Neuronal stem cell (in vitro differentiated cells): ENCODE measurements around the gene NELFE. TPM values are rescaled to one million over a fixed set of nuclear protein-coding genes. Genes with fewer than 3 reads are reported as not detected.
"Not testable (repeated sequence)": the region's sequence is repeated elsewhere in the genome, so short reads cannot be mapped to it uniquely, and the experiment has no call there.

Experiments
- DNase-seq: peaks from one replicate; pipeline ENCODE4 v3.0.0-alpha.2; 2013; ENCODE audit warnings: low spot score
- H2AFZ ChIP-seq: one replicate; pipeline ENCODE4 v1.6.1; 2013; ENCODE audit warnings: mild to moderate bottlenecking, low read length, inconsistent platforms
- H2AK5ac ChIP-seq: 2 replicates; pipeline ENCODE4 v1.6.1; 2013; ENCODE audit warnings: low read depth, mild to moderate bottlenecking, inconsistent platforms, low read length, moderate library complexity, mixed read lengths
- H2BK120ac ChIP-seq: 2 replicates; pipeline ENCODE4 v1.6.1; 2013; ENCODE audit warnings: low read depth, mild to moderate bottlenecking, inconsistent platforms, low read length, moderate library complexity, mixed read lengths
- H2BK12ac ChIP-seq: one replicate; pipeline ENCODE4 v1.6.1; 2013; ENCODE audit warnings: low read length, inconsistent platforms
- H2BK15ac ChIP-seq: 2 replicates; pipeline ENCODE4 v1.6.1; 2013; ENCODE audit warnings: mild to moderate bottlenecking, low read length, inconsistent platforms, mixed read lengths
- H2BK5ac ChIP-seq: one replicate; pipeline ENCODE4 v1.6.1; 2013; ENCODE audit warnings: inconsistent platforms, mild to moderate bottlenecking, low read length, moderate library complexity
- H3K14ac ChIP-seq: one replicate; pipeline ENCODE4 v1.6.1; 2013; ENCODE audit warnings: low read length, inconsistent platforms
- H3K18ac ChIP-seq: 2 replicates; pipeline ENCODE4 v1.6.1; 2013; ENCODE audit warnings: low read length, inconsistent platforms
- H3K23ac ChIP-seq: 2 replicates; pipeline ENCODE4 v1.6.1; 2013; ENCODE audit warnings: low read depth, mild to moderate bottlenecking, mixed read lengths, low read length, inconsistent platforms; ENCODE audit not compliant: poor library complexity
- H3K27ac ChIP-seq: replicated peaks from 3 replicates; pipeline ENCODE4 v1.5.1; 2013; ENCODE audit warnings: low read length, inconsistent platforms
- H3K27me3 ChIP-seq, 3 experiments: 2 replicates each; pipeline ENCODE4 v1.6.1; 2013; ENCODE audit warnings: low read length in 3 of 3, mild to moderate bottlenecking in 2 of 3, inconsistent platforms in 1 of 3, low read depth in 1 of 3, mixed read lengths in 1 of 3, moderate library complexity in 1 of 3; ENCODE audit not compliant: control insufficient read depth in 3 of 3, insufficient read depth in 3 of 3
- H3K36me3 ChIP-seq, 2 donors: replicated peaks in 1 of 2; 2 replicates each; pipeline ENCODE4 v1.6.1; 2013; ENCODE audit warnings: low read length in 2 of 2; ENCODE audit not compliant: control insufficient read depth in 2 of 2, insufficient read depth in 2 of 2
- H3K4ac ChIP-seq: 2 replicates; pipeline ENCODE4 v1.6.1; 2013; ENCODE audit warnings: inconsistent platforms, mild to moderate bottlenecking, low read length, moderate library complexity
- H3K4me1 ChIP-seq, 2 donors: 1 replicate in 1 of 2; 2 replicates in 1 of 2; pipeline ENCODE4 v1.6.1; 2013; ENCODE audit warnings: low read length in 2 of 2, low read depth in 1 of 2; ENCODE audit not compliant: control insufficient read depth in 2 of 2, insufficient read depth in 1 of 2
- H3K4me2 ChIP-seq: one replicate; pipeline ENCODE4 v1.6.1; 2013; ENCODE audit warnings: mild to moderate bottlenecking, low read length, inconsistent platforms; ENCODE audit not compliant: insufficient read depth, poor library complexity, severe bottlenecking
- H3K4me3 ChIP-seq, 2 donors: 2 replicates each; pipeline ENCODE4 v1.5.1; 2013; ENCODE audit warnings: low read length in 2 of 2, mild to moderate bottlenecking in 2 of 2, inconsistent platforms in 1 of 2, moderate library complexity in 1 of 2
- H3K79me1 ChIP-seq: one replicate; pipeline ENCODE4 v1.6.1; 2013; ENCODE audit warnings: low read depth, mild to moderate bottlenecking, inconsistent platforms, low read length, moderate library complexity
- H3K9ac ChIP-seq: one replicate; pipeline ENCODE4 v1.6.1; 2013; ENCODE audit warnings: mild to moderate bottlenecking, low read depth, low read length, inconsistent platforms; ENCODE audit not compliant: poor library complexity
- H3K9me3 ChIP-seq, 2 donors: replicated peaks in 1 of 2; 2 replicates each; pipeline versions ENCODE3 to v1.6.1; 2013; ENCODE audit warnings: low read length in 2 of 2, mild to moderate bottlenecking in 2 of 2, inconsistent platforms in 1 of 2, low read depth in 1 of 2, mixed read lengths in 1 of 2, moderate library complexity in 1 of 2; ENCODE audit not compliant: control insufficient read depth in 2 of 2, insufficient read depth in 1 of 2
- H4K8ac ChIP-seq: one replicate; pipeline ENCODE4 v1.6.1; 2013; ENCODE audit warnings: low read depth, mild to moderate bottlenecking, inconsistent platforms, low read length, moderate library complexity
- H4K91ac ChIP-seq: one replicate; pipeline ENCODE4 v1.6.1; 2013; ENCODE audit warnings: low read length, low read depth, mild to moderate bottlenecking, inconsistent platforms; ENCODE audit not compliant: poor library complexity
- WGBS, 2 donors: extraction: QIAGEN DNeasy Blood & Tissue Kit; methylation state at CpG; one replicate each; pipeline ENCODE4 v1.1.7; 2013; ENCODE audit warnings: missing lambda C conversion rate in 2 of 2, mixed read lengths in 1 of 2; ENCODE audit not compliant: insufficient read length in 2 of 2, insufficient replicate concordance in 1 of 2; ENCODE audit errors: extremely low coverage in 2 of 2; 5-methylcytosine and 5-hydroxymethylcytosine counted together
- polyA plus RNA-seq, 2 experiments: library from polyadenylated mRNA; stranded (reverse); fragments of 200-250 nt; gene quantifications; one replicate each; pipeline ENCODE4 v1.2.3, GENCODE V29; 2013

The NELFE gene
- polyA plus RNA-seq (2013, experiment 1 of 2) = 68.9 TPM
- polyA plus RNA-seq (2013, experiment 2 of 2) = 65.5 TPM

DNA sequence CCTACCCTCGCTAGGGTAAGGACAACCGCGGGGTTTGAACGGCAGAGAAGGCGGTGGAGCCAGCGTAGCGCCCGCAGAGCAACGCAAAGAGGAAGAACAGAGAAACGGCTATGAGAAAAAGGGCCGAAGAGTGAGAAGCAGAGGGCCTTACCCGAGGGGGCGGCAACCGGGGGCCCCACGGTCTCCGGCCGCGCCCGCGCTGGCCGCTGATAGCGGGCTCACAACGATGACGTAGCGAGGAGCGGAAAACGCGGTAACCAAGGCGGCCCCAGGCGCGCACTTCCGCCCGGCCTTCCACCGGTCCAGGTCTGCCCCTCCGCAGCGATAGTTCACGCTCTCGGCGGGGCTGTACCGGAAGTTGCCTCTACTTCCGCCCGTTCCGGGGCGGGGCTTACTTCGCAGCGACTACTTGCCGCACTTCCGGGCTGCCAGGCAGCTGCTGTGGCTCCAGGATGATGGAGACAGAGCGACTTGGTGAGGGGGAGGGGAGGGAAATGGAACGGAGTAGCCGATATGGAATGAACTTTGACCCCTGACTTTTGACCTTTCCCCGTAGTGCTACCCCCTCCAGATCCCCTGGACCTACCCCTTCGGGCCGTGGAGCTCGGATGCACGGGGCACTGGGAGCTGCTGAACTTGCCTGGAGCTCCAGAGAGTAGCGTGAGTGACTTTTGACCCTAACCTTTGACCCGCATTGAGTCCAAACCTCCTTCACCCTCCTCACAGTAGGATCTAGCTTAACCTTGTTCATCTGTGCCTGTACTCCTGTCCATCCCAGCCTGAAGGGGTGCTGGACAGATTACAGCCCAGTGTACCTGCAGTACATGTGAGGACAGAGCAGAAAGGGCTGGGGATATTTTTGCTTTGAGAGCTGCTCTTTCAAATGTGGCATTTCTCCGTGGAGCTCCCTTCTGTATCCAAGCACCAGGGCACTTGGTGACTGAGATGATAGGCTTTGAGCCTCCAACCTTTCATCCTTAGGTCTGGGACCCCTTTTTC, at the start of gene NELFE, which contains the start of gene SKIC2:
NELFE (minus strand) TSS at position 231 of the 999 bp plus-strand sequence. CDS start 525 bp downstream, outside the sequence.
SKIC2 (plus strand) TSS at position 435 of the 999 bp plus-strand sequence; CDS start at position 453, 18 bp downstream.
- no peak within 1 kb of the TSS for H2BK12ac ChIP-seq
- peak within 1 kb of the TSS; percentile 87 for H2AFZ ChIP-seq
- H2BK5ac ChIP-seq = no peak within 1 kb of the TSS
- peaks cover 42 to 72% of the 10 kb centered on the region in 2 donors for H3K36me3 ChIP-seq
- peaks cover 9% of the 10 kb centered on the region for H3K79me1 ChIP-seq
- peak within 1 kb of the TSS; percentile 20 for H4K8ac ChIP-seq
- peak within 1 kb of the TSS; percentile 72 for H2AK5ac ChIP-seq
- no peak within 1 kb of the TSS for H3K4ac ChIP-seq
- DNase-seq = peak; percentile 96
- no peak within 1 kb of the TSS for H2BK120ac ChIP-seq
- peak within 1 kb of the TSS; percentile 94 for H3K23ac ChIP-seq
- no peaks in the 10 kb centered on the region for H3K27me3 ChIP-seq
- WGBS, 2 donors = no CpG with 5 or more reads among the region's 59 CpGs
- H3K9ac ChIP-seq = peak within 1 kb of the TSS; percentile 89
- H4K91ac ChIP-seq = peak within 1 kb of the TSS; percentile 79
- peak within 1 kb of the TSS; percentile 79 to 84 for H3K4me3 ChIP-seq
- peaks cover 9 to 12% of the 10 kb centered on the region in 2 donors for H3K4me1 ChIP-seq
- peak within 1 kb of the TSS; percentile 77 for H3K4me2 ChIP-seq
- H3K18ac ChIP-seq = peak within 1 kb of the TSS; percentile 76
- no peaks in the 10 kb centered on the region for H3K9me3 ChIP-seq
- peak within 1 kb of the TSS; percentile 14 for H3K27ac ChIP-seq
- peak within 1 kb of the TSS; percentile 22 for H3K14ac ChIP-seq
- no peak within 1 kb of the TSS for H2BK15ac ChIP-seq

DNA sequence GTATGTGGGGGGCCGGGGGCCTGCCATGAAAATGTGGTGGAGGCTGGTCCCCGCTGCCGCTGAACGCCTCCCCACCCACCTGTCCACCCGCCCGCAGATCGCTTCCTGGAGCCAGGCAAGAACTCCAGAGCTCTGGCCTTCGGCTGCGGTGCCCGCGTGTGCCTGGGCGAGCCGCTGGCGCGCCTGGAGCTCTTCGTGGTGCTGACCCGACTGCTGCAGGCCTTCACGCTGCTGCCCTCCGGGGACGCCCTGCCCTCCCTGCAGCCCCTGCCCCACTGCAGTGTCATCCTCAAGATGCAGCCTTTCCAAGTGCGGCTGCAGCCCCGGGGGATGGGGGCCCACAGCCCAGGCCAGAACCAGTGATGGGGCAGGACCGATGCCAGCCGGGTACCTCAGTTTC, 49.3 kb upstream of the NELFE start:
- H4K91ac ChIP-seq, H3K4me2 ChIP-seq, H2AFZ ChIP-seq, H3K14ac ChIP-seq, H2BK15ac ChIP-seq, H3K23ac ChIP-seq, DNase-seq, H3K9me3 ChIP-seq, H3K18ac ChIP-seq, H3K27ac ChIP-seq, H2BK12ac ChIP-seq, H2BK120ac ChIP-seq, H4K8ac ChIP-seq, H2BK5ac ChIP-seq, H3K4me1 ChIP-seq, H3K27me3 ChIP-seq, H3K79me1 ChIP-seq, H2AK5ac ChIP-seq, H3K9ac ChIP-seq, H3K4me3 ChIP-seq, H3K36me3 ChIP-seq, H3K4ac ChIP-seq: not testable (repeated sequence)
- no CpG with 5 or more reads among the region's 24 CpGs for WGBS, 2 donors

DNA sequence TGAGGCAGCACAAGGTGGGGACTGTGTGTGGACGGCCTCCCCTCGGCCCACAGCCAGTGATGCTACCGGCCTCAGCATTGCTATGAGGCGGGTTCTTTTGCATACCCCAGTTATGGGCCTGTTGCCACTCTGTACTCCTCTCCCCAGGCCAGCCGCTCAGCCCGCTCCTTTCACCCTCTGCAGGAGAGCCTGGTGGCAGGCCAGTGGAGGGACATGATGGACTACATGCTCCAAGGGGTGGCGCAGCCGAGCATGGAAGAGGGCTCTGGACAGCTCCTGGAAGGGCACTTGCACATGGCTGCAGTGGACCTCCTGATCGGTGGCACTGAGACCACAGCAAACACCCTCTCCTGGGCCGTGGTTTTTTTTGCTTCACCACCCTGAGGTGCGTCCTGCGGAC, 48.3 kb upstream of the NELFE start:
- WGBS, 2 donors = no CpG with 5 or more reads among the region's 12 CpGs
- H3K79me1 ChIP-seq, H3K4me1 ChIP-seq, H3K27ac ChIP-seq, H3K36me3 ChIP-seq, H3K4me3 ChIP-seq, H3K23ac ChIP-seq, H2BK5ac ChIP-seq, H4K91ac ChIP-seq, H2AK5ac ChIP-seq, H3K27me3 ChIP-seq, H4K8ac ChIP-seq, H3K18ac ChIP-seq, H3K9me3 ChIP-seq, H2AFZ ChIP-seq, H2BK12ac ChIP-seq, H3K9ac ChIP-seq, H3K4ac ChIP-seq, DNase-seq, H2BK15ac ChIP-seq, H3K14ac ChIP-seq, H3K4me2 ChIP-seq, H2BK120ac ChIP-seq: not testable (repeated sequence)

- H3K27me3 ChIP-seq, H3K18ac ChIP-seq, H2AK5ac ChIP-seq, H3K79me1 ChIP-seq, H3K9ac ChIP-seq, H3K23ac ChIP-seq, H3K9me3 ChIP-seq, H2BK12ac ChIP-seq, H3K4me2 ChIP-seq, H2AFZ ChIP-seq, H4K8ac ChIP-seq, H3K4me1 ChIP-seq, H4K91ac ChIP-seq, H2BK120ac ChIP-seq, H3K4me3 ChIP-seq, H3K27ac ChIP-seq, H3K36me3 ChIP-seq, H3K4ac ChIP-seq, H3K14ac ChIP-seq, DNase-seq, H2BK5ac ChIP-seq, H2BK15ac ChIP-seq: not testable (repeated sequence)
- WGBS, 2 donors = no CpG with 5 or more reads among the region's 8 CpGs
Observed at GRCh38 chr6:32005991-32006529, 47.3 kb upstream of the NELFE start.
